Coronary artery (tissue), 2 donors: ENCODE data around the gene CDH6.

Experiments used
- DNase-seq: peaks from one replicate; pipeline ENCODE4 v3.0.0-alpha.2; 2017; ENCODE audit warnings: low spot score
- H3K27ac ChIP-seq, 2 donors: fragments of 200-600 bp; sonication (generic); one replicate each; pipeline ENCODE4 v1.5.1; 2016 to 2019
- H3K4me3 ChIP-seq: fragments of 200-600 bp; sonication (generic); 2 replicates; pipeline ENCODE4 v1.5.1; 2016; ENCODE audit warnings: mild to moderate bottlenecking, moderate library complexity
- TF ChIP-seq, protein P1 (sequence below): fragments of 200-600 bp; sonication (generic); IDR thresholded peaks from one replicate; pipeline ENCODE4 v1.5.1; 2019; ENCODE audit warnings: antibody characterized with exemption

CDH6 gene

DNA sequence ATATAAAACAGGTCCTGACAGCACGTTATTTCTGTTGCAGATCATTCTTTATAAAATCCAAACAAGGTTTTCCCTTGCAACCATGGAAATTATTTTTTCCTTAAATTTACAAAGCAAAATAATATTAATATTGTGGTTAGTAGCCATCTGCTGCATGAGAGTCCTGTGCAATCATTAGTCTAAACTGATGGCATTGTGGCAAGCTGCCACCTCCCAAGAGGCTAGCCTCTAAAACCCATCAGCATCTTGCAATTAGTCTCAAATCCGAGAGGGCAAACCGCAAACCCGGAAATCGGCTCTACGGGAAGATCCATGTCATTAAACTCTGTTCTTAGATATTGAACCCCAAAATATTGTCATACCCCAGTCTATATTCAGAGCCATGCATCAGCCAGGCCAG lies 11.3 kb upstream of the CDH6 start:
- no peak overlapping the region for H3K4me3 ChIP-seq
- H3K27ac ChIP-seq: no peak overlapping the region
- no peak for DNase-seq
- TF ChIP-seq, protein P1, sequence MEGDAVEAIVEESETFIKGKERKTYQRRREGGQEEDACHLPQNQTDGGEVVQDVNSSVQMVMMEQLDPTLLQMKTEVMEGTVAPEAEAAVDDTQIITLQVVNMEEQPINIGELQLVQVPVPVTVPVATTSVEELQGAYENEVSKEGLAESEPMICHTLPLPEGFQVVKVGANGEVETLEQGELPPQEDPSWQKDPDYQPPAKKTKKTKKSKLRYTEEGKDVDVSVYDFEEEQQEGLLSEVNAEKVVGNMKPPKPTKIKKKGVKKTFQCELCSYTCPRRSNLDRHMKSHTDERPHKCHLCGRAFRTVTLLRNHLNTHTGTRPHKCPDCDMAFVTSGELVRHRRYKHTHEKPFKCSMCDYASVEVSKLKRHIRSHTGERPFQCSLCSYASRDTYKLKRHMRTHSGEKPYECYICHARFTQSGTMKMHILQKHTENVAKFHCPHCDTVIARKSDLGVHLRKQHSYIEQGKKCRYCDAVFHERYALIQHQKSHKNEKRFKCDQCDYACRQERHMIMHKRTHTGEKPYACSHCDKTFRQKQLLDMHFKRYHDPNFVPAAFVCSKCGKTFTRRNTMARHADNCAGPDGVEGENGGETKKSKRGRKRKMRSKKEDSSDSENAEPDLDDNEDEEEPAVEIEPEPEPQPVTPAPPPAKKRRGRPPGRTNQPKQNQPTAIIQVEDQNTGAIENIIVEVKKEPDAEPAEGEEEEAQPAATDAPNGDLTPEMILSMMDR: no peak

DNA sequence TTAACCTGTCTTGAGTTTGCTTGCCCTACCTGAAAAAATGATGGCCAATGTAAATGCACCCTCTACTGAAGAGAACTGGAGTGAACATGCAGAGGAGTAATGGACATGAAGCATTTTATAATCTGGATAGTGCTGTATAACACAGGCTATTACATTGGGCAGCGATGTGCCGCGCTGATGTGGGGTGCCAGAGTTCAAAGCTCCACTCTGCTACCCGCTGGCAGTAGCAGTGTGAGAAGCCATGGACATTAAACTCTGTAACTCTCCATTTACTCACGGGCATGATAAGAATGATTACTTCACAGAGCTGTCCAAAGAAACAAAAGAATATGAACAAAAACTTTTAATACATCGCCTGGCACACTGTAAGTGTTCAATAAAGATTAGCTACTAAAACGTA lies 7.5 kb upstream of the CDH6 start:
- no peak overlapping the region for H3K27ac ChIP-seq
- TF ChIP-seq, protein P1: no peak
- no peak overlapping the region for H3K4me3 ChIP-seq
- no peak for DNase-seq

DNA sequence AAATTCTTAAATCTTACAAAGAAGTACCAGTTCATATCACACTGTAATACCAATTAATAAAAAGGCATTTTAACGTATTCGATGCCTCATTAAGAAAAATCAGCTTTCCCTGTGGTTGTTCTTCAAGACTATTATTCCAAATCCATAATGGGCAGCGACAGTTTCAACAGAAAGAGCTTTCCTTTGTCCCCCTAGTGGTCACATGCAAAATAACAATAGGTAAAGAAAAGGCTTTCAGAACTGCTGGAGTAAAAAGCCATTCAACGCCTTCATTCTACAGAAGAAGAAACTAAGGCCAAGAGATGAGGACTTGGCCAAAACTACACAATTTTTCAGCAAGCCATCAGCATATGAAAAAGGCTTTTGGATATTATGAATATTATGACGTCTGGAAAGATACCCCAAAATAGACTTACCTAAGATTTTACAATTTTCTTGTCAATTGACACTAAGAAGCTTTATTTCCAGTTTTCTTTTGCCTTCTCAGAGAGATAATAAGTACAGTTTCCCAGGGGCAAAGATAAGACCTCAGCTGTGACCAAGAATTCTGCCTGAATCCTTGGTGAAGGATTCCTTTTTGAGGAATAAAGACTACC lies 6.7 kb upstream of the CDH6 start:
- TF ChIP-seq, protein P1: peak; percentile 65
- Histone ChIP-seq H3K4me3 (no peak overlapping the region), H3K27ac (no peak overlapping the region)
- DNase-seq: no peak

DNA sequence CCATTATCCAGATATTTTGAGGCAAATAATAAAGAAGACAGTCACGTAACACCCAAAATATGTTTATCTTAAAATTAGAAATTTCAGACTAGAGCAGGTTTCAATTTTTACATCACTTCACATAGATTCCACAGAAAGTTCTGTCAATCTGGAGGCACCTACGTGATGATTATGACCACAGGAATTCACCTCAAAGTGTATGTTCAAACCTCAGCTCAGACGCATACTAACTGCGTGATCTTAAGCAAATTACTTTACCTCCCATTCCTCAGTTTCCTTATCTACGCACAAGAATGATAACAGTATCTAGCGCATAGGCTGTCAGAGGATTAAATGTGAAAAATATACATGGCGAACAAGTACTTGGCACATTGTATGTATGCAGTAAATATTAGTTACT lies 5.9 kb upstream of the CDH6 start:
- TF ChIP-seq, protein P1: no peak
- Histone ChIP-seq H3K4me3 (no peak overlapping the region), H3K27ac (no peak overlapping the region)
- DNase-seq: no peak

DNA sequence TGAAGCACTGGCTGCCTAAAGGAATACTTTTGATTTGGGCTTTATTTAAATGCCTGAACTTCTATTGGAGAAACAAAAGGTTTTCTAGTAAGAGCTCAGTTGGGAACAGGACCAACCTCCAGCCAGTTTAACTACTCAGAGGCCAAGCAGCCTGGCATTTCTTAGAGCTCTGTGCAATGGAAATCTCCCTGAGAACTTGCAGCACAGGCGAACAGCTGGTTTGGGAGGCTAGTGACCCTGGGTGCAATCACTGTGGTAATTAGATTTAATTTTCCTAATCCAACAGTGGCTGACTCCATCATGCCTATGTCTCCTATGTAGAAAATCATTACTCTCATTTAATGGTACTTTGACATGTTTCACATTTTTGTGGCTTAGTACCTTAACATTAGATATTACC lies 1.0 kb upstream of the CDH6 start:
- DNase-seq: no peak
- TF ChIP-seq, protein P1: no peak
- peak overlapping the region in 1 of 2 donors; percentile 50 for H3K27ac ChIP-seq
- peak overlapping the region; percentile 93 for H3K4me3 ChIP-seq

DNA sequence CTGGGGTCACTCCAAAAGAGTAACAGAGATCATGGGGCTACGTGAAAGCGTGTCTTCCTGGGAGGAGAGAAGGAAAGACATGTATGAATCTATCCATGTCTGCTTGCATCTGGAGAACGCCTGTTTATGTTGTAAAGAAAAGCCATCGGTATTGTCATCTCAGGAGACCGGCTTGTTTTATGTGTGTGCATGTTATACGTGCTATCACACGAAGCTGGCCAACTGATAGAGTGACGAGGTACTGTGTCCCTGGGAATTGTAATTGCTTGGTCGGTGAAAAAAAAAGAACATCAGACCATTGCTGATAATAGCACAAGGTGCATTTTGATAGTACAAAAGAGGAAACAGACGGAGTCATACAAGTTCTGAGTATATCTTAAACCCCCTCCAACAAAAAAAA lies 370 bp upstream of the CDH6 start:
- TF ChIP-seq, protein P1: no peak
- Histone ChIP-seq H3K4me3 (peak overlapping the region; percentile 93), H3K27ac (peak overlapping the region; percentile 50 to 75)

DNA sequence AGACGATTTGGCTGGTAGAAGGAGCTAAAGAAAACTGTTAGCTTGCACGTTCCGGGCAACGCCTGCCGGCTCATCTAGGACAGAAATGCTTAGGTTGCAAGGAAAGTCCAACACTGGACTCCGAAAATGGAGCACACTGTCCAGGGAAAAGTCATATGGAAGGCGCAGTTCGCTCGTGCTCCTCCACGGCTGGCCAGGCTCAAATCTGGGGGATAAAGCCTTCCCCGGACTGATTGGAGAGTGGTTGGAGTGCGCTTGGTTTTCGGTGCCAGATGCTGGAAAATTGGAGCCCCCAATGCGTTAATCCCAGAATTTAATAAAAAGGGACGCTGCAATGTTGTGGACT lies 955 bp downstream of the CDH6 start:
- DNase-seq: no peak
- Histone ChIP-seq H3K4me3 (peak overlapping the region; percentile 93), H3K27ac (peak overlapping the region; percentile 75 to 93)
- TF ChIP-seq, protein P1: no peak

More for the DNA sequence above, 370 bp upstream of the CDH6 start:
- DNase-seq: no peak
